GM12874 (cell line): ENCODE data around the gene AAR2.

Experiments used
- TF ChIP-seq, protein P1 (sequence below): IDR thresholded peaks from 2 replicates; pipeline ENCODE4 v1.5.1; 2011; ENCODE audit warnings: low read depth, mild to moderate bottlenecking, control low read depth, low read length, moderate library complexity; ENCODE audit not compliant: insufficient read depth

Gene AAR2

DNA sequence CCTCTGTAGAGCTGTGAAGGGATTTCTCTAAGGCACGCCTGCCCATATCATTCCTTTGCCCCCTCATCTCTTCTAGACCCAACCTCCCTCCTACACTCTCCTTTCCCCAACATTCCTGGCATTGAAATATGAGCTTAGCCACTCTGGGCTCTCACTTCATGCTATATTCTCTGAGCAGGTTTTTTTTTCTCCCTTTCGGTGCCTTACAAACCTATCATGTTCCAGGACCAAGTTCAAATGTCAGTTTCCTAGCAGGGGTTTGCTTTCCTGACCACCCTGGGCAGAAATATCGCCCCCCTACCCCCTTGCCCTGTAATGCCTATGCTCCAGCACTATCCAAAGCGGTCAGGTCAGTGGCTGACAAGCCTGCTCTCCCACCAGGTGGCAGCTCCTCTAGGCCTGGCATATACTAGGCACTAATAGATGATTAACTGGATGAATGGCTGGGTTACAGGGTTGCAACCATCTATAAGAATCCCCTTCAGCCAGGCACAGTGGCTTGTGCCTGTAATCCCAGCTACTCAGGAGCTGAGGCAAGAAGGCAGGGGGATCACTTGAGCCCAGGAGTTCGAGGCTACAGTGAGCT is 25.7 kb upstream of the AAR2 start:
- TF ChIP-seq, protein P1, sequence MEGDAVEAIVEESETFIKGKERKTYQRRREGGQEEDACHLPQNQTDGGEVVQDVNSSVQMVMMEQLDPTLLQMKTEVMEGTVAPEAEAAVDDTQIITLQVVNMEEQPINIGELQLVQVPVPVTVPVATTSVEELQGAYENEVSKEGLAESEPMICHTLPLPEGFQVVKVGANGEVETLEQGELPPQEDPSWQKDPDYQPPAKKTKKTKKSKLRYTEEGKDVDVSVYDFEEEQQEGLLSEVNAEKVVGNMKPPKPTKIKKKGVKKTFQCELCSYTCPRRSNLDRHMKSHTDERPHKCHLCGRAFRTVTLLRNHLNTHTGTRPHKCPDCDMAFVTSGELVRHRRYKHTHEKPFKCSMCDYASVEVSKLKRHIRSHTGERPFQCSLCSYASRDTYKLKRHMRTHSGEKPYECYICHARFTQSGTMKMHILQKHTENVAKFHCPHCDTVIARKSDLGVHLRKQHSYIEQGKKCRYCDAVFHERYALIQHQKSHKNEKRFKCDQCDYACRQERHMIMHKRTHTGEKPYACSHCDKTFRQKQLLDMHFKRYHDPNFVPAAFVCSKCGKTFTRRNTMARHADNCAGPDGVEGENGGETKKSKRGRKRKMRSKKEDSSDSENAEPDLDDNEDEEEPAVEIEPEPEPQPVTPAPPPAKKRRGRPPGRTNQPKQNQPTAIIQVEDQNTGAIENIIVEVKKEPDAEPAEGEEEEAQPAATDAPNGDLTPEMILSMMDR = no peak

DNA sequence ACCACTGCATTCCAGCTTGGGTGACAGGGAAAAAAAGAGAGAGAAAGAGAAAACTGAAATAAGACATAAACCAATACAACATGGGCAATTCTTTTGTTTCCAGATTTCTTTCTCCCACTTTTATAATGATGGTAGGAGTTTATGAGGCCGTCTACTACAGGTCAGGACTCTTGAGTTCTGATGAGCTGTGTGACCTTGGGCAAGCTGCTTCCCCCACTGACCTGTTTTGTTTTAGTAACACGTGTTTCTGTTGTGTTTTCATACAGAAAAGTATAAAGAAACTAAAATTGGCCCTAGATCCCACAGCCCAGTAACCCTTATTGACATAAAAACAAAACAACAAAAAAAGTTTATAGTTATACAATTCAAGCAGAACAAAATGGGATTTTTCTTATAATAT is 22.9 kb upstream of the AAR2 start:
- TF ChIP-seq, protein P1 = no peak

DNA sequence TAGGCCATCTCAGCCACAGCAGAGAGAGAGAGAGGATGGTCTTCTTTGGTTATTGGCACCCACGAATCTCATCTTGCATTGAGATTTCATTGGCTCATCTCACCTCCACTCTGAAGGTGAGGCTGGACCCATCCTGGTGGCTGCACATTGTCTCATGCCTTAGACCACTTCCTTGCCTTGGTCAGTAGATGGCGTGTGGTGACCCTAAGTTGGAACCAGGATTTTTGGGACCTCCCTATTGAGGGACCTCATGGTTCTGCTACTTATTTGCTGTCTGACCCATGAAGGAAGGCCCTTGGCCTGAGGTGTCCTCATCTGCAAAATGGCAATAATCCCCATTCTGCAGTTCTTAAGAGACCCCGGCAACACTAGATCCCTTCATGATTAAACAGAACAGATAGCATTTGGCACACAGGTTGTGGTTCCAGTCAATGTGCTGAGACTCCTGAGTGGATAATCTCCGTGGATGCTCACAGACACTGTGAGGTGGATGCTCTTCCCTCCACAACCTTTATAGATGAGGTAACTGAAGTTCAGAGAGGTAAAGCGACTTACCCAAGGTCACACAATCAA is 21.5 kb upstream of the AAR2 start:
- TF ChIP-seq, protein P1 = peak; percentile 75

DNA sequence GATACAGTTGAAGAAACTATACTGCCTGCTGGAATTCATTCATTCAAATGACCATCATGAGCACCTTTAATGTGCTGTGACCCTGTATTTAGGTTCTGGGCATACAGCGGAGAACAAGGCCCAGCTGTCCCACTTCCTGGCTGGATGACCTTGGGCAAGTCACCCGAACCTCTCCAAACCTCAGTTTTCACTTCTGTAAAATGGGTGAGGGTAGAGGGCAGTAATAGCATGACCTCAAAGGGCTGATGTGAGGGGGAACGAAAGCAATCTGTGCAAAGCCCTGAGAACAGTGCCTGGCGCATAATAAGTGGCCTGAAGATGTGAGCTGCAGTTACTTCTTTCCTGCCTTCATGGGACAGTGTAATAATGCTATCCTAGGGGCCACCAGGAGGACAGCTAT is 20.5 kb upstream of the AAR2 start:
- TF ChIP-seq, protein P1 = no peak

DNA sequence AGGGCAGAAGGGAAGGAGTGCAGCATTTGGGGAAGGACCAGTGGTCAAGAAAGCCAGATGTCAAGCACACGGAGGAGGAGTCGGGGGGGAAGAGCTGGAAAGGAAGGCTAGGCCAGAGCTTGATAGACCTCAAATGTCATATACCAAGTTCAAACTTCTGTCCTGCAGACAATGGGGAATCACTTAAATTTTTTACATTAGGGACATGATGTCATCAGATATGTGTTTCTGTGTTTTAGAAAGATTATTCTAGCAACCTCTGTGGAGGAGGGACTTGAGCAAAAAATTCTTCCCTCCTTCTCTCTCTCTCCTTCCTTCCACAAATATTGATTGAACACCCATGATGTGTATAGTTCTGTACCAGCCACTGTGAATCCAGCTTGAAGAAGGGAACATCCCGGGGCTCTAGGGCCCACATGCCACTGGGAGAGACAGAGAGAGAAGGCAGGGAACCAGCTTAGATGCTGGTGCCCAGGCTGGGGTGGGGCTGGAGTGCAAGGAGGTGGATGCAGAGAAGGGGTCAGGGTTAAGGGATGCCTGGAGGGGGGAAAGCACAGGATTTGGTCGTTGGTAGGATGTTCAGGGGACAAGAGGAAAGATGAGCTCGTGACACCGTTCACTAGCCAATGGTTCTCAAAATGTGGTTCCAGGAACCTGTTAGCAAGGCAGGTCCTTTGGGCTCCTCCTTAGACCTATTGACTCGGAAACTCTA is 19.8 kb upstream of the AAR2 start:
- TF ChIP-seq, protein P1 = no peak

DNA sequence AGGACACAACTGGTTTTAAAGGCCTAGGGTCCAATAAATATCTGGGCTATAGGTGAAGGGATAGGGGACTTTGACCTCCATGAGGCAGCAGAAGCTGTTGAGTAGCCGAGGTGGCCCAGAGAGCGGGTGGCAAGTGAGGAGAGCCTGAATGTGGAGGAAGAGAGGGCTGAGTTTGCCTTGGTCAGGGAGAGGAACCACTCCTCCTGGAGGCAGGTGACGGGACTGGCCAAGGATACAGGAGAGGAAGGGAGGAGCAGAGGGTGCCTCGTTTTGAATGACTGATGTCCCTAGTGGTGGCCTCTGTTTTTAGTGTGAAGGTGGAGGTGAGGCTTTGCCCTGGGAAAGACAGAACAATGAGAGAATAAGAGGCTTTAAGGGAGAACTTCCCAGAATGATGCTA is 19.1 kb upstream of the AAR2 start:
- TF ChIP-seq, protein P1 = no peak

DNA sequence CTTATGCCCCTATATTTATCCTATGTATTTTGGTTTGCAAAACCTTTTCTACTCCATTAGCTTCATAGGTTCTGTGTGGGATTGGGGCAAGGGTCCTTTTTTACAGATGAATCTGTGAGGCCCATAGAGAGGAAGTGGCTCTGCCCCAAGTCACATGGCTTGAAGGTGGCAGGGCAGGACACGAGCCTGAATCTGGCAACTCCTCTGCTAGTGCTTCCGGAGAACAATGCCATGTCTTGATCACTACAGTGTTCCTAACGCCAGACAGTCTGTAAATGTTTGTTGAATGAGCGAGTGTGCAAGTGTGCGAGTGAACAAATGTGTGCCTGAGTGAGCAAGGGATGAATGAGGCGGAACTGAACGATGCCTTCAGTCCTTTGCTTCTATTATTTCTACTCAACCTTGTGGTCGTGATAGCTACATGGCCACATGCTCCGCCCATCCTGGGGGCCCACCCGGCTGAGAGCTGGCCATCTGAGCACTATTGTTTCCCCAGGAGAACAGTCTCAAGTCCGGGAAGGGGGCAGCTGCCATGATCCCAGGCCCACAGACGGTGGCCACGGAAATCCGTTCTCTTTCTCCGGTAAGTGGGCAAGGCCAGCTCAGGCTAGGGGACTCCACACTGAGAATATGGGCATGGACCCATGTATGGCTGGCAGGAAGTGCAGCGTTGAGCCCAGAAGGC is 17.8 kb upstream of the AAR2 start:
- TF ChIP-seq, protein P1 = no peak
